ENCODE results near the gene GFY.

GFY gene

GRCh38 chr19:49423985-49424303 is 1.2 kb upstream of the GFY start:
- peaks cover 67% of the 10 kb centered on the region for H3K27me3 ChIP-seq (ENCODE audit: control insufficient read depth, insufficient read depth, low read length)
- no peaks in the 10 kb centered on the region for H3K36me3 ChIP-seq (ENCODE audit: control insufficient read depth, insufficient read depth, low read length)
- no peak overlapping the region for H3K9ac ChIP-seq (ENCODE audit: low read length)
- no peak overlapping the region for H3K27ac ChIP-seq (ENCODE audit: low read depth, low read length)
- H3K4me1 ChIP-seq (ENCODE audit: control insufficient read depth, insufficient read depth, low read length) = no peaks in the 10 kb centered on the region
- no peak overlapping the region for H3K4me3 ChIP-seq (ENCODE audit: low read length)

DNA sequence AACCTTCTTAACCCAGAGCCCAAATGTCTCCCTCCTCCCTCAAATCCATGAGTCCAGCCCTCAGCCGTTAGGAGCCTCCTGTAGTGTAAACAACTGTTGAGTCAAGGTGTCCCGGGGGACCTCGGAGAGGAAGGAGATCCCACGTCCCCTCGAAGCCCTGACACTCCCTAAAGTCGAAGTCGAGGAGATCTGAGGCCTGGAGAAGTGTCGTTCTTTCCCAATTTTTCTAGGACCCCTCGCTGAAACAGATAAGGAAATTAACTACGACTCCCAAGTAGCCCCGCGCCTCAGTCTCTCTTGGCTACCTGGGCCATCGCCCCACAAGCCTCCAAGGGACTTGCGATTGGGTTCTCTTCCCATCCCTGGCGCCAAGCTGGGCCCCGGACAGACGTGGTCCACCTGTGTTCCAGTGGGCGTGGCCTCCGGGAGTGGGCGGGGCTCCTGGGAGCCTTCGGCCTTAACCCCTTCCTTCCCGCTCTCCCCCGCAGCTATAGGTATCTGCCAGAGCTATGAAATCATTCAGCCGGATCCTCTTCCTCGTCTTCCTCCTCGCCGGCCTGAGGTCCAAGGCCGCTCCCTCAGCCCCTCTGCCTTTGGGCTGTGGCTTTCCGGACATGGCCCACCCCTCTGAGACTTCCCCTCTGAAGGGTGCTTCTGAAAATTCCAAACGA is 869 bp downstream of the GFY start:
- H3K36me3 ChIP-seq (ENCODE audit: control insufficient read depth, insufficient read depth, low read length) = no peaks in the 10 kb centered on the region
- peaks cover 71% of the 10 kb centered on the region for H3K27me3 ChIP-seq (ENCODE audit: control insufficient read depth, insufficient read depth, low read length)
- no peak overlapping the region for H3K4me3 ChIP-seq (ENCODE audit: low read length)
- H3K27ac ChIP-seq (ENCODE audit: low read depth, low read length) = no peak overlapping the region
- no peak overlapping the region for H3K9ac ChIP-seq (ENCODE audit: low read length)
- no peaks in the 10 kb centered on the region for H3K4me1 ChIP-seq (ENCODE audit: control insufficient read depth, insufficient read depth, low read length)

GRCh38 chr19:49427339-49427738 is 2.2 kb downstream of the GFY start:
- H3K9ac ChIP-seq (ENCODE audit: low read length) = no peak overlapping the region
- no peaks in the 10 kb centered on the region for H3K36me3 ChIP-seq (ENCODE audit: control insufficient read depth, insufficient read depth, low read length)
- no peak overlapping the region for H3K27ac ChIP-seq (ENCODE audit: low read depth, low read length)
- no peak overlapping the region for H3K4me3 ChIP-seq (ENCODE audit: low read length)
- peaks cover 70% of the 10 kb centered on the region for H3K27me3 ChIP-seq (ENCODE audit: control insufficient read depth, insufficient read depth, low read length)
- no peaks in the 10 kb centered on the region for H3K4me1 ChIP-seq (ENCODE audit: control insufficient read depth, insufficient read depth, low read length)

DNA sequence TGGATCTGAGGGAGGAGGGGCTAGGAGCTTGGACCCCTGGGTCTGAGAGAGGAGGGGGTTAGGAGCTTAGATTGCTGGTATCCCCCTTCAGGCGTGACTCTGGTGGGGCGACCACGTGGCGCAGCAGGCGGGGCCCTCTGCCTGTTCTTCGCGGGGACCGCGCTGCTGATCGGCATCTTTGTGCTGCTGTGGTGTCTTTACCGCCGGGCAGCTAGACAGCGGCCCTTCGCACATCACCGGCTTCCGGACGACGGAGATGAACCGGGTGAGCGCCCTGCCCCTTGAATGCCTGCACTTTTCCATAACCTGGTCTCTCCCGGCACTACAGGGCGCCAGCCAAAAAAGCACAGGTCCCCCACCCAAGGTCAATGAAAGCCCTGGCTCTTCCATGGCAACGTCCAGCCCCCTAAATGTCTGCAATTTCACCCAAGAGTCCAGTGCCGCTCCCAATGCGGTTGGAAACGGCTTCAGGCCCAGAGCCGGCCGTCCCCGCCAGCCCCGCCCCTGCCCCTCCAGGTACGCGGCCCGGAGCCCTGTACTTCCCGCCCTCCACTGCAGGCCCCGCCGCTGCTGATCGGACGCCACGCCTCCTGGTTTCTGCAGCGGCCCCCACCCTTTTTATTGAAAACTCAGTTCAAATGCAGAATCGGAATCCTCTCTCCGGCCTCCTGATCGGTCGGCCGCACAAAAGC is 2.8 kb downstream of the GFY start:
- no peak overlapping the region for H3K27ac ChIP-seq (ENCODE audit: low read depth, low read length)
- H3K27me3 ChIP-seq (ENCODE audit: control insufficient read depth, insufficient read depth, low read length) = peaks cover 72% of the 10 kb centered on the region
- no peak overlapping the region for H3K4me3 ChIP-seq (ENCODE audit: low read length)
- no peaks in the 10 kb centered on the region for H3K4me1 ChIP-seq (ENCODE audit: control insufficient read depth, insufficient read depth, low read length)
- H3K36me3 ChIP-seq (ENCODE audit: control insufficient read depth, insufficient read depth, low read length) = no peaks in the 10 kb centered on the region
- no peak overlapping the region for H3K9ac ChIP-seq (ENCODE audit: low read length)

- H3K9ac ChIP-seq (ENCODE audit: low read length) = no peak overlapping the region
- no peaks in the 10 kb centered on the region for H3K4me1 ChIP-seq (ENCODE audit: control insufficient read depth, insufficient read depth, low read length)
- H3K4me3 ChIP-seq (ENCODE audit: low read length) = no peak overlapping the region
- no peak overlapping the region for H3K27ac ChIP-seq (ENCODE audit: low read depth, low read length)
- no peaks in the 10 kb centered on the region for H3K36me3 ChIP-seq (ENCODE audit: control insufficient read depth, insufficient read depth, low read length)
- peaks cover 71% of the 10 kb centered on the region for H3K27me3 ChIP-seq (ENCODE audit: control insufficient read depth, insufficient read depth, low read length)
These were observed 3.6 kb downstream of the GFY start for GRCh38 chr19:49428547-49429451.

DNA sequence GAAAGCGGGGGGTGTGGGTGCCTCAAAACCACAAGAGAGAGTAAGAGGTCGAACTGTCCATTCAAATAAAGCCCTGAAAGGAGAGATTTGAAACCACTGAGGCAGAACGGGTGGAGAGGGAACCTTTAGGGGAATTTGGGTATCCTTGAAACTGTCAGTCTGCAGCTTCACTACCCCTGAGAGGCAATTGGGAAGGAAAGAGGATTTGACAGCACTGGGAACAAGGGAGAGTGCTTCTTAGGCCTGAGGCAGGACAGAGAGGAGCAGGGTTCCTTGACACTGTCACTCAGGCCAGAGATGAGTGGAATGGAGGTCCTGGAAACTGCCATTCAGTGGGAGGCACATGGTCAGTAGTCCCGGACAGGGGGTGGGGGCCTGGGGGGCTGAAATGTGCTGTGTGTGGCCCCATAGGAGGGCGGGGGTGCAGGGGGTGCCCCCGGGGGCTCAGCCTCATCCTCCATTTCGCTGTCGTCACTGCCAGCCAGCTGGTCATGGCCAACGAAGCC is 5.0 kb downstream of the GFY start:
- Histone ChIP-seq H3K27ac (ENCODE audit: low read depth, low read length) (no peak overlapping the region), H3K4me3 (ENCODE audit: low read length) (no peak overlapping the region), H3K9ac (ENCODE audit: low read length) (no peak overlapping the region), H3K4me1 (ENCODE audit: control insufficient read depth, insufficient read depth, low read length) (no peaks in the 10 kb centered on the region), H3K36me3 (ENCODE audit: control insufficient read depth, insufficient read depth, low read length) (no peaks in the 10 kb centered on the region), H3K27me3 (ENCODE audit: control insufficient read depth, insufficient read depth, low read length) (peaks cover 73% of the 10 kb centered on the region)

DNA sequence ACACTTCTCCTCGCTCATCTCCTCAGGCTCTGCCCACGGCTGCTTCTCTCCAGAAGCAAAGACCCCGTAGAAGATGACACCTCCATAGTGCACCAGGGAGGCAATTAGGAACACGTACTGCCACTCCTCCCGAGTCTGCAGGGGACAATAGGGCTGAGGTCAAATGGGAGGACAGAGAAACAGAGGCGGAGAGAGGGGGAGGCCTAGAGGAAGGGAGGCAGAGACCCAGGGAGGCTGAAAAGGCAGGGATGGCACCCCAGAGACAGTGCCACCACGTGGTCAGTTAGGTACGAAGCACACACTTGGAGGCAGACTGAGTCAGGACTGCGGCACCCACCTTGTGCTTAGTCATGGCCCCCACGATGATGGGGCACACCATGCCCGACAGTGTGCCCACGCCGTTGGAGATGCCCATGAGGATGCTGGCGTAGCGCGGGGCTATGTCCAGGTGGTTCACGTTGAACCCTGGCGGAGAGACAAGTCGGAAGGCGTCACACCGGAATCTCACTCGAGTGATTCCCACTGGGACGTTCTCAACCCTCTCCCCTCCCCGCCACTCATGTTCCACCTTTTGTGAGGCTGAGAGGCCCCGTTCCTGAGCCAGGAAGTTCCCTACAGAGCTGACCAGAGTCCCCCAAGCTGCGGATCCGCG is 5.6 kb downstream of the GFY start:
- Histone ChIP-seq H3K36me3 (ENCODE audit: control insufficient read depth, insufficient read depth, low read length) (no peaks in the 10 kb centered on the region), H3K9ac (ENCODE audit: low read length) (no peak overlapping the region), H3K27me3 (ENCODE audit: control insufficient read depth, insufficient read depth, low read length) (peaks cover 73% of the 10 kb centered on the region)

GRCh38 chr19:49431330-49431749 is 6.2 kb downstream of the GFY start:
- Histone ChIP-seq H3K4me1 (ENCODE audit: control insufficient read depth, insufficient read depth, low read length) (no peaks in the 10 kb centered on the region), H3K36me3 (ENCODE audit: control insufficient read depth, insufficient read depth, low read length) (no peaks in the 10 kb centered on the region), H3K4me3 (ENCODE audit: low read length) (no peak overlapping the region), H3K9ac (ENCODE audit: low read length) (no peak overlapping the region), H3K27me3 (ENCODE audit: control insufficient read depth, insufficient read depth, low read length) (peaks cover 71% of the 10 kb centered on the region), H3K27ac (ENCODE audit: low read depth, low read length) (no peak overlapping the region)

More for the DNA sequence above, 5.6 kb downstream of the GFY start:
- H3K4me3 ChIP-seq (ENCODE audit: low read length) = no peak overlapping the region
- H3K4me1 ChIP-seq (ENCODE audit: control insufficient read depth, insufficient read depth, low read length) = no peaks in the 10 kb centered on the region
- no peak overlapping the region for H3K27ac ChIP-seq (ENCODE audit: low read depth, low read length)

- Histone ChIP-seq H3K27me3 (ENCODE audit: control insufficient read depth, insufficient read depth, low read length) (peaks cover 68% of the 10 kb centered on the region), H3K4me3 (ENCODE audit: low read length) (no peak overlapping the region), H3K27ac (ENCODE audit: low read depth, low read length) (no peak overlapping the region)
These were observed 7.2 kb downstream of the GFY start for GRCh38 chr19:49432141-49433073.

GRCh38 chr19:49433240-49433901 is 8.2 kb downstream of the GFY start:
- Histone ChIP-seq H3K36me3 (ENCODE audit: control insufficient read depth, insufficient read depth, low read length) (no peaks in the 10 kb centered on the region), H3K9ac (ENCODE audit: low read length) (no peak overlapping the region), H3K27me3 (ENCODE audit: control insufficient read depth, insufficient read depth, low read length) (peaks cover 65% of the 10 kb centered on the region)

More at GRCh38 chr19:49432141-49433073, 7.2 kb downstream of the GFY start:
- Histone ChIP-seq H3K4me1 (ENCODE audit: control insufficient read depth, insufficient read depth, low read length) (no peaks in the 10 kb centered on the region), H3K36me3 (ENCODE audit: control insufficient read depth, insufficient read depth, low read length) (no peaks in the 10 kb centered on the region), H3K9ac (ENCODE audit: low read length) (no peak overlapping the region)

More at GRCh38 chr19:49433240-49433901, 8.2 kb downstream of the GFY start:
- H3K4me3 ChIP-seq (ENCODE audit: low read length) = no peak overlapping the region
- no peaks in the 10 kb centered on the region for H3K4me1 ChIP-seq (ENCODE audit: control insufficient read depth, insufficient read depth, low read length)
- no peak overlapping the region for H3K27ac ChIP-seq (ENCODE audit: low read depth, low read length)
